Stimulated activated naive CD8-positive, alpha-beta T cell treated with anti-CD3 and anti-CD28 coated beads, Interleukin-15, amount 100 ng/mL, for 72 hours (primary cell): ENCODE data around the gene RWDD4.

ENCODE experiments used
- ATAC-seq: fragments of 150-1000 bp; cut with Tn5 transposase; 2 replicates; pipeline ENCODE4 v1.10.0; 2021; ENCODE audit warnings: mild to moderate bottlenecking, moderate library complexity
- DNase-seq, 2 donors: peaks; one replicate each; pipeline ENCODE4 v3.0.0; 2021 to 2022
- H3K27ac Mint-ChIP-seq, 2 donors: one replicate each; pipeline ENCODE4 v1.8.0; 2022; ENCODE audit warnings: mild to moderate bottlenecking in 2 of 2, mixed read lengths in 2 of 2, moderate library complexity in 2 of 2
- H3K27me3 Mint-ChIP-seq: one replicate; pipeline ENCODE4 v1.8.0; 2022; ENCODE audit warnings: mixed read lengths
- H3K4me1 Mint-ChIP-seq: one replicate; pipeline ENCODE4 v1.8.0; 2022; ENCODE audit warnings: mild to moderate bottlenecking, mixed read lengths
- H3K4me3 Mint-ChIP-seq, 2 donors: one replicate each; pipeline ENCODE4 v1.8.0; 2022; ENCODE audit warnings: mild to moderate bottlenecking in 2 of 2, mixed read lengths in 2 of 2, moderate library complexity in 1 of 2
- H3K9me3 Mint-ChIP-seq, 2 donors: one replicate each; pipeline ENCODE4 v1.8.0; 2022; ENCODE audit warnings: mixed read lengths in 2 of 2

Gene RWDD4

GRCh38 chr4:183594823-183595222 is 64.2 kb downstream of the RWDD4 start:
- DNase-seq (no peak), ATAC-seq (no peak)
- Mint-ChIP-seq H3K4me1 (no peaks in the 10 kb centered on the region), H3K27ac (no peak overlapping the region), H3K4me3 (no peak overlapping the region), H3K9me3 (no peaks in the 10 kb centered on the region), H3K27me3 (no peaks in the 10 kb centered on the region)

GRCh38 chr4:183591301-183591700 is 67.7 kb downstream of the RWDD4 start:
- no peak for DNase-seq
- Mint-ChIP-seq H3K27ac (no peak overlapping the region), H3K4me1 (no peaks in the 10 kb centered on the region), H3K4me3 (no peak overlapping the region), H3K9me3 (no peaks in the 10 kb centered on the region), H3K27me3 (no peaks in the 10 kb centered on the region)
- no peak for ATAC-seq
